ENCODE measurements around the gene DUSP23. TPM values are rescaled to one million over a fixed set of nuclear protein-coding genes. Genes with fewer than 3 reads are reported as not detected.

Gene DUSP23
- total and polyA plus RNA-seq, 12 donors, result 28.3 to 260 (median 119) TPM

DNA sequence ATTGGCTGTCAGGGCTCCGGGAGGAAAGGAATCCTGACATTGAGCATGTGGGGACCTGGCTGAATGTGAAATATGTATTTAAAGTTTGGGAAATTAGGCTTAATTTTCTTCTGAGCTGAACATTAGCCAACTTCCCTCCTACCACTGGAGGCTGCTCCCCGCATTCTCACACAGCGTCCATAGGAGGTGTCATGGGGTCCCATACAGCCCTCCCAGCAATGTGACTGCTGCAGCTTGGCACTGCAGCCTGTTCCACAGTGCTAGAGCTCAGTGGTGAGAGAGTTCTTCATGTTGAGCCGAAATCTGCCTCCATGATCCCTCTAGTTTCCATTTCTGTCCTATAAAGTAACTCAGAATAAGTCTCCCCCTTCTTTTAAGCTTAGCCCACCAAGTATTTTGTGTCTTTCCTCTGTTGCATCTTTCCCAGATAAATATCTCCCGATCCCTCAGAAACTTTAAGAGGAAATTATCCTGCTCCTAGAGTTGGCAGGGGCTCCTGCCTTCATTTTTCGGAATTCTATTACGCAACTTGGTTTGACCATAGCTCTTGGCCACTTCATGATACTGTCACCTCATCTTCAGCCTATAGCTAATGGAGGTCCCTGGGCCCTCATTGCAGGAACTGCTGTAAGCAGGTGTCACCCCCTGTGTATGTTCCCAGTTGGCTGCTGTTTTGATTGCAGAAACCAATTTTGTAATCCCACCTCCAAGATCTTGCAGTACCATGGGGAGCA, 23.4 kb downstream of the DUSP23 start:
- WGBS, 4 donors, result 60 to 74% (median 72%) methylated on average over 7 of the region's 7 CpGs
- no peak for DNase-seq
- intact Hi-C loops (cut with DNase I), result no loop called here
- peak overlapping the region in 4 of 5 donors; percentile 71 to 82 (median 76) for H3K27ac ChIP-seq
- peaks cover 13 to 20% of the 10 kb centered on the region in 2 donors for H3K4me1 ChIP-seq (replicated peaks in 1 of 2)
- no peaks in the 10 kb centered on the region for H3K27me3 ChIP-seq
- no peak for TF ChIP-seq POLR2A (IDR thresholded peaks at IDR 0.05)
- TF ChIP-seq, protein P1, sequence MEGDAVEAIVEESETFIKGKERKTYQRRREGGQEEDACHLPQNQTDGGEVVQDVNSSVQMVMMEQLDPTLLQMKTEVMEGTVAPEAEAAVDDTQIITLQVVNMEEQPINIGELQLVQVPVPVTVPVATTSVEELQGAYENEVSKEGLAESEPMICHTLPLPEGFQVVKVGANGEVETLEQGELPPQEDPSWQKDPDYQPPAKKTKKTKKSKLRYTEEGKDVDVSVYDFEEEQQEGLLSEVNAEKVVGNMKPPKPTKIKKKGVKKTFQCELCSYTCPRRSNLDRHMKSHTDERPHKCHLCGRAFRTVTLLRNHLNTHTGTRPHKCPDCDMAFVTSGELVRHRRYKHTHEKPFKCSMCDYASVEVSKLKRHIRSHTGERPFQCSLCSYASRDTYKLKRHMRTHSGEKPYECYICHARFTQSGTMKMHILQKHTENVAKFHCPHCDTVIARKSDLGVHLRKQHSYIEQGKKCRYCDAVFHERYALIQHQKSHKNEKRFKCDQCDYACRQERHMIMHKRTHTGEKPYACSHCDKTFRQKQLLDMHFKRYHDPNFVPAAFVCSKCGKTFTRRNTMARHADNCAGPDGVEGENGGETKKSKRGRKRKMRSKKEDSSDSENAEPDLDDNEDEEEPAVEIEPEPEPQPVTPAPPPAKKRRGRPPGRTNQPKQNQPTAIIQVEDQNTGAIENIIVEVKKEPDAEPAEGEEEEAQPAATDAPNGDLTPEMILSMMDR (IDR thresholded peaks at IDR 0.05), result no peak
- H3K36me3 ChIP-seq (replicated peaks in 1 of 2), result no peaks in the 10 kb centered on the region
- H3K9me3 ChIP-seq (replicated peaks in 1 of 3), result no peaks in the 10 kb centered on the region
- no peak overlapping the region for H3K4me3 ChIP-seq

DNA sequence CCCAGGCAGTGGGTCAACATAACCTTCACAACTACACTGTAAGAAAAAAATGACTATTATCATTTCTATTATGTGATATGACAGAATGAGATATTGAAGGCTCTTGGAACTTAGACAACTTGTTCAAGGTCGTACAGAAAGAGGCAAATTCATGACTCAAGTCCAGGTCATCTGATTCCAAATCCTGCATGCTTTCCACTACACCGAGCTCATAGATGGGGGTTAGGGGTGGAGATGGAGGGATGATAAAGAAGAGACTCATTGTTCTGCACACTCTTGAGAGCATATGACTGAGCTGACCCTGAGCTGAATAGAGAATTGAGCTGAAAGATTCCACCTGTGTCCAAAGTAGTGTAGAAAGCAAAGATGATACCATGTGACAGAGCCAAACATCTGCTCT, 24.2 kb downstream of the DUSP23 start:
- intact Hi-C loops (cut with DNase I), result no loop called here
- Histone ChIP-seq H3K9me3 (replicated peaks in 1 of 3) (no peaks in the 10 kb centered on the region), H3K4me3 (no peak overlapping the region), H3K4me1 (replicated peaks in 1 of 2) (peaks cover 13 to 20% of the 10 kb centered on the region in 2 donors), H3K27ac (peak overlapping the region in 4 of 5 donors; percentile 62 to 82 (median 72)), H3K27me3 (no peaks in the 10 kb centered on the region), H3K36me3 (replicated peaks in 1 of 2) (no peaks in the 10 kb centered on the region)
- peak; percentile 61 to 86 (median 73) for DNase-seq
- WGBS, 4 donors, result 15 to 25% (median 20%) methylated on average over 2 of the region's 2 CpGs
- TF ChIP-seq, protein P1 (IDR thresholded peaks at IDR 0.05), result no peak
- TF ChIP-seq POLR2A (IDR thresholded peaks at IDR 0.05), result no peak

DNA sequence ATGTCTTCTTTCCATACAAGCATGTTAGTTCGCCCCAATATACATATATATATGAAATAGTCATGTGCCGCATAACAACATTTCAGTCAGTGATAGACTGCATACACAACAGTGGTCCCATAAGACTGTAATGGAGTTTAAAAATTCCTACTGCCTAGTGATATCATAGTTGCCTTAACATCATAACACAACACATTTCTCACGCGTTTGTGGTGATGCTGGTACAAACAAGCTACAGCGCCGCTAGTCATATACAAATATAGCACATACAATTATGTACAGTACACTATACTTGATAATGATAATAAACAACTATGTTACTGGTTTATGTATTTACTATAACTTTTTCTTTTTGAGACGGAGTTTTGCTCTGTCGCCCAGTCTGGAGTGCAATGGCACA, 35.2 kb downstream of the DUSP23 start:
- 91 to 97% (median 94%) methylated on average over 8 of the region's 8 CpGs for WGBS, 4 donors
- Histone ChIP-seq H3K36me3 (replicated peaks in 1 of 2) (no peaks in the 10 kb centered on the region), H3K27me3 (no peaks in the 10 kb centered on the region), H3K27ac (no peak overlapping the region), H3K4me1 (replicated peaks in 1 of 2) (peaks cover 0 to 5% of the 10 kb centered on the region in 2 donors), H3K4me3 (no peak overlapping the region), H3K9me3 (replicated peaks in 1 of 3) (no peaks in the 10 kb centered on the region)
- intact Hi-C loops (cut with DNase I), result no loop called here
- DNase-seq, result no peak
- no peak for TF ChIP-seq POLR2A (IDR thresholded peaks at IDR 0.05)
- TF ChIP-seq, protein P1 (IDR thresholded peaks at IDR 0.05), result no peak

DNA sequence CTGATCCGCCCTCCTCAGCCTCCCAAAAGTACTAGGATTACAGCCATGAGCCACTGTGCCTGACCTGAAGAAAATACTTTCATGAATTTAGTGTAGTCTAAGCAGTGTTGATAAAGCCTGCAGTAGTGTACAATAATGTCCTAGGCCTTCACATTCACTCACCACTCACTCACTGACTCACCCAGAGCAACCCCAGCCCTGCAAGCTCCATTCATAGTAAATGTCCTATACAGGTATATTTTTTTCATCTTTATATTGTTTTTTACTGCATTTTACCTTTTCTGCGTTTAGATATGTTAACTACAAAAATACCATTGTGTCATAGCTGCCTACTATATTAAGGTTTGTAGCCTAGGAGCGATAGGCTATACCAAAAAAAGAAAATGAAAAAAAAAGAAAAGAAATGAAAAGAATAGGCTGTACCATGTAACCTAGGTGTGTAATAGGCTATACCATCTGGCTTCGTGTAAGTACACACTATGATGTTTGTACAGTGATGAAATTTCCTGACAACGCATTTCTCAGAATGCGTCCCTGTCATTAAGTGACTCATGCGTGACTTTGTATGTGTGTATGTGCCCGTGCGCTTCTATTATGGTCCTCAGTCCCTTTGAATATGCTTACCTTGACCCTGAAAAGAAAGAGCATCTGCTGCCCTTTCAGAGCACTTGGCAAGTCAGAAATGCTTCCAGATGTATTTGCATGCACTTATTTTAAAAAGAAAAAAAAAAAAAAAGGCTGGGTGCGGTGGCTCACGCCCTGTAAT, 36.7 kb downstream of the DUSP23 start:
- WGBS, 4 donors, result 45 to 63% (median 56%) methylated on average over 11 of the region's 11 CpGs
- TF ChIP-seq, protein P1 (IDR thresholded peaks at IDR 0.05), result no peak
- no peak for TF ChIP-seq POLR2A (IDR thresholded peaks at IDR 0.05)
- intact Hi-C loops (cut with DNase I), result no loop called here
- peak in 4 of 7 donors; percentile 30 to 56 (median 50) for DNase-seq
- no peaks in the 10 kb centered on the region for H3K9me3 ChIP-seq (replicated peaks in 1 of 3)
- peaks cover 0 to 5% of the 10 kb centered on the region in 2 donors for H3K4me1 ChIP-seq (replicated peaks in 1 of 2)
- no peaks in the 10 kb centered on the region for H3K27me3 ChIP-seq
- no peak overlapping the region for H3K4me3 ChIP-seq
- H3K27ac ChIP-seq, result peak overlapping the region in 3 of 5 donors; percentile 37 to 75 (median 52)
- H3K36me3 ChIP-seq (replicated peaks in 1 of 2), result no peaks in the 10 kb centered on the region
